ENCODE data around the gene IL10RB.

IL10RB gene

GRCh38 chr21:33262921-33263320, 3.2 kb upstream of the IL10RB start:
- Histone ChIP-seq H3K27me3 (ENCODE audit: control insufficient read depth in 1 of 2, insufficient read depth in 2 of 2, low read length in 2 of 2) (no peaks in the 10 kb centered on the region), H3K36me3 (ENCODE audit: control insufficient read depth in 1 of 2, insufficient read depth in 2 of 2, low read length in 2 of 2) (peaks cover 12 to 20% of the 10 kb centered on the region in 2 donors), H3K9ac (ENCODE audit: low read depth in 1 of 2, low read length in 2 of 2) (no peak overlapping the region), H3K4me3 (ENCODE audit: low read depth in 1 of 2, low read length in 2 of 2) (no peak overlapping the region), H3K4me1 (ENCODE audit: control insufficient read depth in 1 of 2, insufficient read depth in 2 of 2, low read length in 2 of 2) (peaks cover 11 to 19% of the 10 kb centered on the region in 2 donors), H3K9me3 (ENCODE audit: control insufficient read depth in 1 of 2, low read length in 2 of 2) (peaks cover 0 to 2% of the 10 kb centered on the region in 2 donors), H3K27ac (ENCODE audit: low read depth, low read length) (no peak overlapping the region)

GRCh38 chr21:33264561-33264960, 1.6 kb upstream of the IL10RB start:
- H3K9ac ChIP-seq (ENCODE audit: low read depth in 1 of 2, low read length in 2 of 2), result no peak overlapping the region
- peaks cover 27 to 31% of the 10 kb centered on the region in 2 donors for H3K4me1 ChIP-seq (ENCODE audit: control insufficient read depth in 1 of 2, insufficient read depth in 2 of 2, low read length in 2 of 2)
- H3K27ac ChIP-seq (ENCODE audit: low read depth, low read length), result no peak overlapping the region
- H3K36me3 ChIP-seq (ENCODE audit: control insufficient read depth in 1 of 2, insufficient read depth in 2 of 2, low read length in 2 of 2), result peaks cover 8 to 9% of the 10 kb centered on the region in 2 donors
- no peaks in the 10 kb centered on the region for H3K9me3 ChIP-seq (ENCODE audit: control insufficient read depth in 1 of 2, low read length in 2 of 2)
- no peak overlapping the region for H3K4me3 ChIP-seq (ENCODE audit: low read depth in 1 of 2, low read length in 2 of 2)
- no peaks in the 10 kb centered on the region for H3K27me3 ChIP-seq (ENCODE audit: control insufficient read depth in 1 of 2, insufficient read depth in 2 of 2, low read length in 2 of 2)

- H3K4me3 ChIP-seq (ENCODE audit: low read depth in 1 of 2, low read length in 2 of 2), result peak overlapping the region; percentile 84 to 94
- H3K27me3 ChIP-seq (ENCODE audit: control insufficient read depth in 1 of 2, insufficient read depth in 2 of 2, low read length in 2 of 2), result no peaks in the 10 kb centered on the region
- H3K4me1 ChIP-seq (ENCODE audit: control insufficient read depth in 1 of 2, insufficient read depth in 2 of 2, low read length in 2 of 2), result peaks cover 31% of the 10 kb centered on the region in 2 donors
- H3K36me3 ChIP-seq (ENCODE audit: control insufficient read depth in 1 of 2, insufficient read depth in 2 of 2, low read length in 2 of 2), result peaks cover 8 to 9% of the 10 kb centered on the region in 2 donors
- peak overlapping the region; percentile 67 to 95 for H3K9ac ChIP-seq (ENCODE audit: low read depth in 1 of 2, low read length in 2 of 2)
- H3K9me3 ChIP-seq (ENCODE audit: control insufficient read depth in 1 of 2, low read length in 2 of 2), result no peaks in the 10 kb centered on the region
- H3K27ac ChIP-seq (ENCODE audit: low read depth, low read length), result peak overlapping the region; percentile 46
Observed at GRCh38 chr21:33265664-33266049, 510 bp upstream of the IL10RB start.

GRCh38 chr21:33266789-33267135, 595 bp downstream of the IL10RB start:
- Histone ChIP-seq H3K4me3 (ENCODE audit: low read depth in 1 of 2, low read length in 2 of 2) (peak overlapping the region; percentile 84 to 94), H3K9me3 (ENCODE audit: control insufficient read depth in 1 of 2, low read length in 2 of 2) (no peaks in the 10 kb centered on the region), H3K4me1 (ENCODE audit: control insufficient read depth in 1 of 2, insufficient read depth in 2 of 2, low read length in 2 of 2) (peaks cover 31% of the 10 kb centered on the region in 2 donors), H3K36me3 (ENCODE audit: control insufficient read depth in 1 of 2, insufficient read depth in 2 of 2, low read length in 2 of 2) (peaks cover 13 to 14% of the 10 kb centered on the region in 2 donors), H3K27ac (ENCODE audit: low read depth, low read length) (peak overlapping the region; percentile 90), H3K27me3 (ENCODE audit: control insufficient read depth in 1 of 2, insufficient read depth in 2 of 2, low read length in 2 of 2) (no peaks in the 10 kb centered on the region), H3K9ac (ENCODE audit: low read depth in 1 of 2, low read length in 2 of 2) (peak overlapping the region; percentile 93 to 95)

GRCh38 chr21:33267250-33267649, 1.1 kb downstream of the IL10RB start:
- Histone ChIP-seq H3K9ac (ENCODE audit: low read depth in 1 of 2, low read length in 2 of 2) (peak overlapping the region; percentile 93 to 95), H3K4me1 (ENCODE audit: control insufficient read depth in 1 of 2, insufficient read depth in 2 of 2, low read length in 2 of 2) (peaks cover 31% of the 10 kb centered on the region in 2 donors), H3K27me3 (ENCODE audit: control insufficient read depth in 1 of 2, insufficient read depth in 2 of 2, low read length in 2 of 2) (no peaks in the 10 kb centered on the region), H3K36me3 (ENCODE audit: control insufficient read depth in 1 of 2, insufficient read depth in 2 of 2, low read length in 2 of 2) (peaks cover 13 to 14% of the 10 kb centered on the region in 2 donors), H3K4me3 (ENCODE audit: low read depth in 1 of 2, low read length in 2 of 2) (peak overlapping the region; percentile 84 to 94), H3K9me3 (ENCODE audit: control insufficient read depth in 1 of 2, low read length in 2 of 2) (no peaks in the 10 kb centered on the region), H3K27ac (ENCODE audit: low read depth, low read length) (peak overlapping the region; percentile 90)

GRCh38 chr21:33268393-33268736, 2.2 kb downstream of the IL10RB start:
- H3K4me3 ChIP-seq (ENCODE audit: low read depth in 1 of 2, low read length in 2 of 2), result peak overlapping the region in 1 of 2 donors; percentile 33
- H3K27ac ChIP-seq (ENCODE audit: low read depth, low read length), result peak overlapping the region; percentile 28
- no peak overlapping the region for H3K9ac ChIP-seq (ENCODE audit: low read depth in 1 of 2, low read length in 2 of 2)
- no peaks in the 10 kb centered on the region for H3K27me3 ChIP-seq (ENCODE audit: control insufficient read depth in 1 of 2, insufficient read depth in 2 of 2, low read length in 2 of 2)
- no peaks in the 10 kb centered on the region for H3K9me3 ChIP-seq (ENCODE audit: control insufficient read depth in 1 of 2, low read length in 2 of 2)
- peaks cover 31% of the 10 kb centered on the region in 2 donors for H3K4me1 ChIP-seq (ENCODE audit: control insufficient read depth in 1 of 2, insufficient read depth in 2 of 2, low read length in 2 of 2)
- H3K36me3 ChIP-seq (ENCODE audit: control insufficient read depth in 1 of 2, insufficient read depth in 2 of 2, low read length in 2 of 2), result peaks cover 9 to 12% of the 10 kb centered on the region in 2 donors

GRCh38 chr21:33268737-33269441, 2.7 kb downstream of the IL10RB start:
- Histone ChIP-seq H3K9ac (ENCODE audit: low read depth in 1 of 2, low read length in 2 of 2) (no peak overlapping the region), H3K27ac (ENCODE audit: low read depth, low read length) (peak overlapping the region; percentile 28), H3K36me3 (ENCODE audit: control insufficient read depth in 1 of 2, insufficient read depth in 2 of 2, low read length in 2 of 2) (peaks cover 6 to 15% of the 10 kb centered on the region in 2 donors), H3K27me3 (ENCODE audit: control insufficient read depth in 1 of 2, insufficient read depth in 2 of 2, low read length in 2 of 2) (no peaks in the 10 kb centered on the region), H3K4me1 (ENCODE audit: control insufficient read depth in 1 of 2, insufficient read depth in 2 of 2, low read length in 2 of 2) (peaks cover 31% of the 10 kb centered on the region in 2 donors), H3K4me3 (ENCODE audit: low read depth in 1 of 2, low read length in 2 of 2) (peak overlapping the region in 1 of 2 donors; percentile 33), H3K9me3 (ENCODE audit: control insufficient read depth in 1 of 2, low read length in 2 of 2) (no peaks in the 10 kb centered on the region)

- no peaks in the 10 kb centered on the region for H3K27me3 ChIP-seq (ENCODE audit: control insufficient read depth in 1 of 2, insufficient read depth in 2 of 2, low read length in 2 of 2)
- H3K27ac ChIP-seq (ENCODE audit: low read depth, low read length), result no peak overlapping the region
- peaks cover 25% of the 10 kb centered on the region in 2 donors for H3K4me1 ChIP-seq (ENCODE audit: control insufficient read depth in 1 of 2, insufficient read depth in 2 of 2, low read length in 2 of 2)
- peaks cover 6 to 21% of the 10 kb centered on the region in 2 donors for H3K36me3 ChIP-seq (ENCODE audit: control insufficient read depth in 1 of 2, insufficient read depth in 2 of 2, low read length in 2 of 2)
- H3K4me3 ChIP-seq (ENCODE audit: low read depth in 1 of 2, low read length in 2 of 2), result no peak overlapping the region
- no peak overlapping the region for H3K9ac ChIP-seq (ENCODE audit: low read depth in 1 of 2, low read length in 2 of 2)
- H3K9me3 ChIP-seq (ENCODE audit: control insufficient read depth in 1 of 2, low read length in 2 of 2), result no peaks in the 10 kb centered on the region
Observed at GRCh38 chr21:33270986-33271385, 4.8 kb downstream of the IL10RB start.

- H3K27ac ChIP-seq (ENCODE audit: low read depth, low read length), result no peak overlapping the region
- H3K27me3 ChIP-seq (ENCODE audit: control insufficient read depth in 1 of 2, insufficient read depth in 2 of 2, low read length in 2 of 2), result no peaks in the 10 kb centered on the region
- peaks cover 10 to 18% of the 10 kb centered on the region in 2 donors for H3K4me1 ChIP-seq (ENCODE audit: control insufficient read depth in 1 of 2, insufficient read depth in 2 of 2, low read length in 2 of 2)
- no peaks in the 10 kb centered on the region for H3K9me3 ChIP-seq (ENCODE audit: control insufficient read depth in 1 of 2, low read length in 2 of 2)
- H3K36me3 ChIP-seq (ENCODE audit: control insufficient read depth in 1 of 2, insufficient read depth in 2 of 2, low read length in 2 of 2), result peaks cover 13 to 34% of the 10 kb centered on the region in 2 donors
- no peak overlapping the region for H3K9ac ChIP-seq (ENCODE audit: low read depth in 1 of 2, low read length in 2 of 2)
- no peak overlapping the region for H3K4me3 ChIP-seq (ENCODE audit: low read depth in 1 of 2, low read length in 2 of 2)
Observed at GRCh38 chr21:33273044-33273443, 6.9 kb downstream of the IL10RB start.

- Histone ChIP-seq H3K36me3 (ENCODE audit: control insufficient read depth in 1 of 2, insufficient read depth in 2 of 2, low read length in 2 of 2) (peaks cover 38 to 60% of the 10 kb centered on the region in 2 donors), H3K9ac (ENCODE audit: low read depth in 1 of 2, low read length in 2 of 2) (no peak overlapping the region), H3K4me3 (ENCODE audit: low read depth in 1 of 2, low read length in 2 of 2) (no peak overlapping the region), H3K27ac (ENCODE audit: low read depth, low read length) (no peak overlapping the region), H3K4me1 (ENCODE audit: control insufficient read depth in 1 of 2, insufficient read depth in 2 of 2, low read length in 2 of 2) (no peaks in the 10 kb centered on the region), H3K27me3 (ENCODE audit: control insufficient read depth in 1 of 2, insufficient read depth in 2 of 2, low read length in 2 of 2) (no peaks in the 10 kb centered on the region), H3K9me3 (ENCODE audit: control insufficient read depth in 1 of 2, low read length in 2 of 2) (no peaks in the 10 kb centered on the region)
Observed at GRCh38 chr21:33278721-33279120, 12.6 kb downstream of the IL10RB start.
